Left ventricle myocardium superior (tissue), 1 donor: ENCODE measurements around the gene TTI1. TPM values are rescaled to one million over a fixed set of nuclear protein-coding genes. Genes with fewer than 3 reads are reported as not detected.

Experiments
- total RNA-seq: library from RNA; stranded (reverse); fragmentation: NEBNext Ultra II Directional; extraction: Animal tissue kit (Norgen Biotek cat#: 25700); gene quantifications from one replicate; pipeline ENCODE4 v1.2.1, GENCODE V29; 2021
- donor health status: DM: no; HTN: yes; CAD: no; lungs with severe emphysema.

TTI1 gene
- total RNA-seq, 1 donor from 2014 or later: 12.5 TPM

Other genes with a start within 250 kb of the TTI1 start
- gene VSTM2L, start 130.3 kb downstream of the TTI1 start, total RNA-seq: 10.3 TPM
- 65.3 TPM for gene RPRD1B, start 290 bp upstream of the TTI1 start, total RNA-seq
- 473 TPM for gene TGM2, start 131.8 kb upstream of the TTI1 start, total RNA-seq
- 5.3 TPM for gene KIAA1755, start 227.3 kb upstream of the TTI1 start, total RNA-seq